Stimulated activated CD4-positive, alpha-beta T cell treated with anti-CD3 and anti-CD28 coated beads, Interleukin-2, amount 100 ng/mL, for 4 hours (primary cell): ENCODE results near the gene NBAS.

ENCODE experiments used
- DNase-seq: peaks from one replicate; pipeline ENCODE4 v3.0.0-alpha.2; 2020; ENCODE audit warnings: low read depth

The NBAS gene

GRCh38 chr2:15126373-15126772, 434.8 kb downstream of the NBAS start:
- no peak for DNase-seq

- no peak for DNase-seq
Measured at GRCh38 chr2:15122915-15123314, 438.2 kb downstream of the NBAS start.

- no peak for DNase-seq
Measured at GRCh38 chr2:15120631-15121030, 440.5 kb downstream of the NBAS start.

- DNase-seq, result no peak
Measured at GRCh38 chr2:15119722-15120175, 441.4 kb downstream of the NBAS start.

DNA sequence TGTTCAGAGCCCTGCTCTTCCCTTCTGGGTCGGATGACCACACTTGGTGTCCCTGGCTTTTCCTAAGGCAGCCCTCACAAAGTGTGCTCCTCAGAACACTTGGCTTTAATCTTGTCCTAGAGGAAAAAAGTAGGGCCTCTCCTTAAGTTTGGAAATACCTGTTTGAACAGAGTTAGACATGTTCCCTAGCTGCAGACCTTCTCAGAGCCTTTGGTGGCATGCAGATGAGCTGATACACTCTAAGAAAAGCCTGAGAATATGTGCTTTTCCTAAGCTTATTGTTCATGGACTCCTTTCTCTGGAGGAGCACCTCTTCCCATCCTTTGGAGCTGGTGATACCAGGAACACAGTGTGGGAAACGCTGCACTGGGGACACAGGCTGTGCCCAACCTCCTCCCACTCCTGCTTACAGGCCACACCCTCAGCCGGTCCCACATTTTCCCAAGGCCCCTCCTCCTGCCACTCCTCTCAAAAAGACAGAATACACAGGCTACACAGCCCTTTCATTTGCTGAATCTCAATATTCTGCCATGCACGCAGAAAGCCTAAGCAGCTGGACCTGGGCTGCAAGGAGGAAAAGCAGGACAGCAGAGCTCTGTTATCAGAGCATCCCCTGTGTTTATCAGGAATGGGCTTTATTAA, 443.6 kb downstream of the NBAS start:
- no peak for DNase-seq
